Natural killer cell (primary cell): Measurements from ENCODE around the gene GIMAP8. TPM values are rescaled to one million over a fixed set of nuclear protein-coding genes. Genes with fewer than 3 reads are reported as not detected.

Experiments
- ATAC-seq, 3 donors: fragments of 150-1000 bp in 2 of 3; fragments of 200-7000 bp in 1 of 3; cut with Tn5 transposase; 1 replicate in 1 of 3; 2 replicates in 2 of 3; pipeline ENCODE4 v1.10.0; 2021; ENCODE audit warnings: mild to moderate bottlenecking in 2 of 3, moderate library complexity in 2 of 3
- DNase-seq, 2 donors: peaks; one replicate each; pipeline versions ENCODE4 v3.0.0 to v3.0.0-alpha.2; 2013 to 2021; ENCODE audit warnings: mixed read lengths in 1 of 2
- H3K27ac ChIP-seq: one replicate; pipeline ENCODE4 v1.5.1; 2013; ENCODE audit warnings: mild to moderate bottlenecking, low read length
- H3K27me3 ChIP-seq: one replicate; pipeline ENCODE4 v1.6.1; 2013; ENCODE audit warnings: low read length; ENCODE audit not compliant: control insufficient read depth, insufficient read depth
- H3K36me3 ChIP-seq: one replicate; pipeline ENCODE4 v1.6.1; 2013; ENCODE audit warnings: low read length; ENCODE audit not compliant: control insufficient read depth, insufficient read depth
- H3K4me1 ChIP-seq: one replicate; pipeline ENCODE4 v1.6.1; 2013; ENCODE audit warnings: low read length; ENCODE audit not compliant: control insufficient read depth, insufficient read depth
- H3K4me3 ChIP-seq: one replicate; pipeline ENCODE4 v1.5.1; 2013; ENCODE audit warnings: low read length
- H3K9me3 ChIP-seq: one replicate; pipeline ENCODE4 v1.6.1; 2013; ENCODE audit warnings: low read length; ENCODE audit not compliant: control insufficient read depth, insufficient read depth
- H3K27ac Mint-ChIP-seq, 2 donors: one replicate each; pipeline ENCODE4 v1.8.0; 2022; ENCODE audit warnings: mild to moderate bottlenecking in 2 of 2, mixed read lengths in 2 of 2, moderate library complexity in 1 of 2
- H3K27me3 Mint-ChIP-seq, 2 donors: one replicate each; pipeline ENCODE4 v1.8.0; 2022; ENCODE audit warnings: low read depth in 2 of 2, mixed read lengths in 2 of 2
- H3K36me3 Mint-ChIP-seq: one replicate; pipeline ENCODE4 v1.8.0; 2022; ENCODE audit warnings: mixed read lengths
- H3K4me1 Mint-ChIP-seq, 2 donors: one replicate each; pipeline ENCODE4 v1.8.0; 2022; ENCODE audit warnings: mixed read lengths in 2 of 2
- H3K4me3 Mint-ChIP-seq: one replicate; pipeline ENCODE4 v1.8.0; 2022; ENCODE audit warnings: mild to moderate bottlenecking, moderate library complexity, mixed read lengths
- H3K9me3 Mint-ChIP-seq, 2 donors: one replicate each; pipeline ENCODE4 v1.8.0; 2022; ENCODE audit warnings: mixed read lengths in 2 of 2
- CTCF ChIP-seq: fragments of 200-600 bp; IDR thresholded peaks from one replicate; pipeline ENCODE4 v1.8.0; 2022; ENCODE audit warnings: antibody characterized with exemption
- WGBS: methylation state at CpG from one replicate; pipeline ENCODE4 v1.1.7; 2013; ENCODE audit warnings: missing lambda C conversion rate; ENCODE audit not compliant: insufficient coverage; 5-methylcytosine and 5-hydroxymethylcytosine counted together
- intact Hi-C: fragments of 100-400 bp; cut with micrococcal nuclease; formaldehyde crosslinking; loops from one replicate; pipeline ENCODE4 v1.14.2; 2022
- total RNA-seq, 4 donors: library from RNA; stranded (reverse); fragments of 120-200 nt in 1 of 4; gene quantifications; one replicate each; pipeline versions ENCODE4 v1.2.3 to v1.2.4, GENCODE V29; 2013 to 2022

Gene GIMAP8
- total RNA-seq, 3 donors from 2014 or later (not counting 1 experiment from before 2014, with no cell fraction given), result 6.7 to 17.7 (median 8.4) TPM

GRCh38 chr7:150503581-150503980, 53.2 kb downstream of the GIMAP8 start:
- peak overlapping the region; percentile 59 for H3K4me3 Mint-ChIP-seq
- DNase-seq (peak in 1 of 2 donors; percentile 33), ATAC-seq (no peak)
- H3K9me3 Mint-ChIP-seq, result peaks cover 2 to 8% of the 10 kb centered on the region in 2 donors
- no peaks in the 10 kb centered on the region for H3K27me3 ChIP-seq
- intact Hi-C loops, result no loop called here
- no peaks in the 10 kb centered on the region for H3K36me3 ChIP-seq
- no peak for TF ChIP-seq CTCF
- H3K27ac ChIP-seq, result peak overlapping the region; percentile 75
- peaks cover 47% of the 10 kb centered on the region for H3K4me1 ChIP-seq
- WGBS, result 72% methylated on average over 3 of the region's 3 CpGs
- H3K4me1 Mint-ChIP-seq, result peaks cover 80 to 83% of the 10 kb centered on the region in 2 donors
- H3K27ac Mint-ChIP-seq, result peak overlapping the region; percentile 87
- no peaks in the 10 kb centered on the region for H3K27me3 Mint-ChIP-seq
- peaks cover 11% of the 10 kb centered on the region for H3K36me3 Mint-ChIP-seq
- no peaks in the 10 kb centered on the region for H3K9me3 ChIP-seq
- H3K4me3 ChIP-seq, result no peak overlapping the region

GRCh38 chr7:150507947-150508602, 57.6 kb downstream of the GIMAP8 start:
- H3K4me3 ChIP-seq, result no peak overlapping the region
- intact Hi-C loops, result loop anchor here (5.0 kb wide), 1 partner anchor 46 kb away; no protein-coding TSS in a partner anchor
- H3K4me3 Mint-ChIP-seq, result peak overlapping the region; percentile 77

DNA sequence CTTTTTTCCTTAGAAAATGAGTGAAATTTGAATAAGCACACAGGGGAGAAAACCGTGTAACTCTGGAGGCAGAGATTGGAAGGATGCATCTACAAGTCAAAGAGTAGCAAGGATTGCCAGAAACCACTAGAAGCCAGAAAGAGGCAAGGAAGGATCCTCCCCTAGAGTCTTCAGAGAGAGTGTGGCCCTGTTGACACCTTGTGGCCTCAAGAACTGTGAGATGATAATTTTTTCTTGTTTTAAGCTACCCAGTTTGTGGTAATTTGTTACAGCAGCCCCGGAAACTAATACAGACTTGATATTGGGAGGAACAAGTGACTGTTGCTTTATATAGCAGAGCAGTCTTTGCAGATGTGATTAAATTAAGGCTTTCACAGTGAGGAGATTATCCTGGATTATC, 60.6 kb downstream of the GIMAP8 start:
- no peak for TF ChIP-seq CTCF
- intact Hi-C loops, result no loop called here
- peak in 2 of 3 donors; percentile 18 to 38 for ATAC-seq
- DNase-seq, result peak in 1 of 2 donors; percentile 47
- peak overlapping the region; percentile 57 for H3K4me3 Mint-ChIP-seq
- peaks cover 83 to 84% of the 10 kb centered on the region in 2 donors for H3K4me1 Mint-ChIP-seq
- peak overlapping the region; percentile 96 to 100 for H3K27ac Mint-ChIP-seq
- no peak overlapping the region for H3K4me3 ChIP-seq
- H3K9me3 ChIP-seq, result peaks cover 5% of the 10 kb centered on the region
- peak overlapping the region; percentile 58 for H3K27ac ChIP-seq
- peaks cover 50% of the 10 kb centered on the region for H3K4me1 ChIP-seq
- H3K36me3 ChIP-seq, result no peaks in the 10 kb centered on the region
- H3K27me3 Mint-ChIP-seq, result no peaks in the 10 kb centered on the region
- H3K9me3 Mint-ChIP-seq, result peaks cover 0 to 9% of the 10 kb centered on the region in 2 donors
- no peaks in the 10 kb centered on the region for H3K27me3 ChIP-seq
- H3K36me3 Mint-ChIP-seq, result peaks cover 30% of the 10 kb centered on the region
- 57% methylated on average over 2 of the region's 2 CpGs for WGBS

More at GRCh38 chr7:150507947-150508602, 57.6 kb downstream of the GIMAP8 start:
- peak overlapping the region; percentile 58 for H3K27ac ChIP-seq
- Mint-ChIP-seq H3K36me3 (peaks cover 21% of the 10 kb centered on the region), H3K4me1 (peaks cover 91 to 93% of the 10 kb centered on the region in 2 donors), H3K27me3 (no peaks in the 10 kb centered on the region), H3K9me3 (peaks cover 0 to 9% of the 10 kb centered on the region in 2 donors), H3K27ac (peak overlapping the region; percentile 94 to 96)
- WGBS, result 64% methylated on average over 4 of the region's 4 CpGs
- H3K27me3 ChIP-seq, result no peaks in the 10 kb centered on the region
- H3K9me3 ChIP-seq, result peaks cover 5% of the 10 kb centered on the region
- H3K4me1 ChIP-seq, result peaks cover 62% of the 10 kb centered on the region
- no peak for TF ChIP-seq CTCF
- no peaks in the 10 kb centered on the region for H3K36me3 ChIP-seq
- peak in 1 of 2 donors; percentile 47 for DNase-seq
- ATAC-seq, result peak in 2 of 3 donors; percentile 24 to 34
